AG10803 (cell line): ENCODE data around the gene ZSCAN22.
"Not testable (repeated sequence)": the region's sequence is repeated elsewhere in the genome, so short reads cannot be mapped to it uniquely, and the experiment has no call there.

ENCODE experiments used
- DNase-seq: peaks from one replicate; pipeline ENCODE4 v3.0.0; 2010; ENCODE audit warnings: low read depth
- H3K4me3 ChIP-seq: 2 replicates; pipeline ENCODE4 v1.5.1; 2011; ENCODE audit warnings: mild to moderate bottlenecking, low read length, control low read depth
- CTCF ChIP-seq: conservative IDR thresholded peaks from 2 replicates; pipeline ENCODE4 v1.5.1; 2011; ENCODE audit warnings: mild to moderate bottlenecking, low read length, control low read depth, inconsistent platforms

ZSCAN22 gene

GRCh38 chr19:58367698-58368454, 41.1 kb downstream of the ZSCAN22 start:
- TF ChIP-seq CTCF, result no peak
- DNase-seq, result no peak
- no peak overlapping the region for H3K4me3 ChIP-seq

- no peak for DNase-seq
- H3K4me3 ChIP-seq, result no peak overlapping the region
- TF ChIP-seq CTCF, result no peak
Measured at GRCh38 chr19:58368561-58369360, 42.0 kb downstream of the ZSCAN22 start.

GRCh38 chr19:58372311-58373133, 45.7 kb downstream of the ZSCAN22 start:
- H3K4me3 ChIP-seq, result no peak overlapping the region
- no peak for DNase-seq
- no peak for TF ChIP-seq CTCF

- H3K4me3 ChIP-seq, result no peak overlapping the region
- TF ChIP-seq CTCF, result no peak
- no peak for DNase-seq
Measured at GRCh38 chr19:58374200-58374599, 47.4 kb downstream of the ZSCAN22 start.

- H3K4me3 ChIP-seq, DNase-seq: not testable (repeated sequence)
Measured at GRCh38 chr19:58376724-58377123, 49.9 kb downstream of the ZSCAN22 start.

- no peak for TF ChIP-seq CTCF
- no peak overlapping the region for H3K4me3 ChIP-seq
- DNase-seq, result no peak
Measured at GRCh38 chr19:58379246-58379645, 52.5 kb downstream of the ZSCAN22 start.

- H3K4me3 ChIP-seq, result peak overlapping the region; percentile 86
- TF ChIP-seq CTCF, result no peak
- no peak for DNase-seq
Measured at GRCh38 chr19:58380037-58380661, 53.4 kb downstream of the ZSCAN22 start.
